ENCODE results near the gene OR52B6. TPM values are rescaled to one million over a fixed set of nuclear protein-coding genes. Genes with fewer than 3 reads are reported as not detected.

The OR52B6 gene, protein sequence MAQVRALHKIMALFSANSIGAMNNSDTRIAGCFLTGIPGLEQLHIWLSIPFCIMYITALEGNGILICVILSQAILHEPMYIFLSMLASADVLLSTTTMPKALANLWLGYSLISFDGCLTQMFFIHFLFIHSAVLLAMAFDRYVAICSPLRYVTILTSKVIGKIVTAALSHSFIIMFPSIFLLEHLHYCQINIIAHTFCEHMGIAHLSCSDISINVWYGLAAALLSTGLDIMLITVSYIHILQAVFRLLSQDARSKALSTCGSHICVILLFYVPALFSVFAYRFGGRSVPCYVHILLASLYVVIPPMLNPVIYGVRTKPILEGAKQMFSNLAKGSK
- not detected for total RNA-seq

DNA sequence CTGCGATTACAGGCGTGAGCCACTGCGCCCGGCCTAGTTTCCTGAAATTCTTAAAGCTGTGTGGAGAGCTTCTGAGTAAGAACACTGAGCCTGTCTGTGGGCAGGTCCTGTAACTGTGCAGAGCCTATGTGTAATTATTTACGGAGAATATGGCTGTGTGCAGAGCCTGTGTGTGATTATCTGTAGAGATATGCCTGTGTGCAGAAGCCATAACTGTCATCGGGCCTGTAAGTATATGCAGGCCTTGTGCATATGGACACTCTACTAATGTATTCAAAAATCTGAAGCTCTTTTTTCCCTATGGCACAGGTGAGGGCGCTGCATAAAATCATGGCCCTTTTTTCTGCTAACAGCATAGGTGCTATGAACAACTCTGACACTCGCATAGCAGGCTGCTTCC lies at the start of gene OR52B6:
OR52B6 (plus strand) TSS at position 301 of the 400 bp plus-strand sequence; CDS start at position 301, 0 bp downstream.

DNA sequence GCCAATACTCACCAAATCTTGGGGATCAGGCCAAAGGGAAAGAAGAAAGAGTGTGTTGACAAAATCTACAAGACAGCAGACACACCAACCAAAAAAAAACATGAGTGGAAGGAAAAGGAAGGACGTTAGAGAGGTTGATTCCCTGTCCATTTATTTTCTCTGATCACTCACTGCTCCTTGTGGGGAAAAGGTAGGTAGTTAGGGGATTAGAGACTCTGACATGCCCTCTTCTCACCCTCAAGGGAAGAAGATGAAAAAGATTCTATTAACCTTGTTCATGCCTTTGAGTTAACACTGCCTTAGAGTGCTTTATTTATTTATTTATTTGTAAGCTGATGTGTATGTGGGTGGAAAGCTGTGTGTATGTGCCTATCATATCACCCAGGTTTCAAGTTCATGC lies 32.2 kb upstream of the OR52B6 start, which contains the start of gene OR52H1:
OR52H1 (minus strand) TSS at position 101 of the 400 bp plus-strand sequence. CDS start 3,035 bp downstream, outside the sequence.

DNA sequence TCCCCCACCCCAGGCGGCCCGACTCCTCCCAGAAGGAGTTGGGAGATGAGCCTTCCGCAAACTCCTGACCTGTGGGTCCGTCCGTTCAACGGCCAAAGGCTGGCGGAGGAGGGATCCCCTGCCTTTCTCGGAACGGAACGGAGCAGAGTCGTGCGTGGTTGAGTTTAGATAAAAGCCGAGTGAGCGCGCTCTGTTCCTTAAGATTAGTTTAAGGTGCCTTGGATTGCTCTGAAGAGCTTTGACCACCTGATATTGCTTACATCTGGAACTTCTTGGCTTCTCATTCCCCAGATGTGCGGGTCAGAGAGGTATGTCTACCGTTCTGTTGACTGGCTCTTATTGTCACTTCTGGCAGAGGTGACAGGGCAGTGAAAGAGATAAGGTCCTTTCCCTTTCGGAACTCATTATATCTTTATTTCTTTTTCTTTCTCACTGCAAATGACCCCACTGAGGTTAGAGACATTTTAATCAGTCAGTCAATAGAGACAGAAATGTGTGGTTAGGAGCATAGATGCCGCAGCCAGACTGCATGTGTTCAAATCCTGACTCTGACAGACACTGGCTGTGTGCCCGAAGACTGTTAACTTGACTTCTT lies 16.0 kb downstream of the OR52B6 start, which contains the start of gene TRIM6:
TRIM6 (plus strand) TSS at position 31 of the 595 bp plus-strand sequence; CDS start at position 292, 261 bp downstream.

DNA sequence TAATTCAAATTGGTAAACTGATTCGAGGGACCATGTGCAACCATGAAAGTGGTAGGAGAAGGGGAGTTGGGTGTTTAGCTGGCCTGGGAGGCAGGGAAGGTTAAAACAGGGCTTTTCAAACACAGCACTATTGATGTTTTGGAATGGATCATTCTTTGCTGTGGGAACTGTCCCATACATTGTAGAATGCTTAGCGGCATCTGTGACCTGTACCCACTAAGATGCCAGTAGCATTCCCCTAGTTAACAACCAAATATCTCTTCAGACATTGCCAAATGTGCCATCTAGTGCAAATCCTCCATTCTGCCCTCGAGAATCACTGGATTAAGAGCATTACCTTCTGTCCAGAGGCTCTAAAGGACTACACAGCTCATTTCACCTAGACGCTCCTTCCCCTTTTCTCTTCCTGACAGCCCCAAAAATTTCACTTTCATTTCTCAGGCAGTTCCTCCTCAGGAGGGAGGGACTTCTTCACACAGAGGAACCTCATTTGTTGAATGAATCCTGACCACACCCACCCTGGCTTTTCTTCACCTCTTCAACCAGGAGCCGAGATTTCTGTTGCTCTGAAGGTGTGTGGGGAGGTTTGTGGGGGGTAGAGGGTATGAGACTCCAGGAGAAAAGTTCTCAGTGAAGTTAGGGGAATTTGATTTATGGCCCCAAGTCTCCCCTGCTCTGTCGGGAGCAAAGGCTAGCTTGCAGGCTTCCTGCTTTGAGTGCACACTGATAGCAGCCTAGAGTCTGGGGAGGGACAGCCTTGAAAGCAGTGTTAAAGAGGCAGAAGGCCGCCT lies 44.0 kb downstream of the OR52B6 start, which contains the start of gene TRIM34:
TRIM34 (plus strand) TSS at position 513 of the 791 bp plus-strand sequence. CDS start 7,331 bp downstream, outside the sequence.

Other genes with a start within 250 kb of the OR52B6 start
- gene OR51B5, start 237.4 kb upstream of the OR52B6 start, total RNA-seq, result 0.99 TPM
- not detected for gene OR51B6, start 229.4 kb upstream of the OR52B6 start, total RNA-seq
- gene OR51M1, start 197.1 kb upstream of the OR52B6 start, total RNA-seq, result not detected
- not detected for gene OR51Q1, start 158.8 kb upstream of the OR52B6 start, total RNA-seq
- gene OR51I1, start 139.4 kb upstream of the OR52B6 start, total RNA-seq, result not detected
- not detected for gene OR51I2, start 131.6 kb upstream of the OR52B6 start, total RNA-seq
- not detected for gene OR52D1, start 92.2 kb upstream of the OR52B6 start, total RNA-seq
- 0.88 TPM for gene UBQLN3, start 70.9 kb upstream of the OR52B6 start, total RNA-seq
- gene UBQLNL, start 64.2 kb upstream of the OR52B6 start, total RNA-seq, result 1.2 TPM
- 0.66 TPM for gene OR52H1, start 32.3 kb upstream of the OR52B6 start, total RNA-seq
- 5.8 TPM for gene TRIM6, start 15.8 kb downstream of the OR52B6 start, total RNA-seq
- 5.4 TPM for gene TRIM34, start 44.1 kb downstream of the OR52B6 start, total RNA-seq
- gene TRIM5, start 104.2 kb downstream of the OR52B6 start, total RNA-seq, result 23.4 TPM
- gene TRIM22, start 108.9 kb downstream of the OR52B6 start, total RNA-seq, result 36.4 TPM
- not detected for gene OR56B1, start 155.6 kb downstream of the OR52B6 start, total RNA-seq
- not detected for gene OR52N4, start 173.4 kb downstream of the OR52B6 start, total RNA-seq
- gene OR52N5, start 202.5 kb downstream of the OR52B6 start, total RNA-seq, result not detected
- gene OR52N1, start 210.4 kb downstream of the OR52B6 start, total RNA-seq, result not detected
- gene OR52N2, start 228.0 kb downstream of the OR52B6 start, total RNA-seq, result not detected